ENCODE data around the gene IFI44.

The IFI44 gene

DNA sequence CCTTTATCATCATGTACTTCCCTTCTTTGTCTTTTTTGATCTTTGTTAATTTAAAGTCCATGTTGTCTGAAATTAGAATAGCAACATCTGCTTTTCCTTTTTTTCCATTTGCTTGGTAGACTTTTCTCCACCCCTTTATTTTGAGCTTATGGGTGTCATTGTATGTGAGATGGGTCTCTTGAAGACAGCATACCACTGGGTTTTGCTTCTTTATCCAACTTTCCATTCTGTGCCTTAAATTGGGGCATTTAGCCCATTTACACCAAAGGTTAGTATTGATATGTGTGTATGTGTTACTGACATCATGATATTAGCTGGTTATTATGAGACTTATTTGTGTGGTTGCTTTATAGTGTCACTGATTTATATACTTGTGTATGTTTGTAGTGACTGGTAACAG, 50.2 kb downstream of the IFI44 start:
- DNase-seq (ENCODE audit: insufficient read length, low spot score) (no peak), FAIRE-seq (no peak)

DNA sequence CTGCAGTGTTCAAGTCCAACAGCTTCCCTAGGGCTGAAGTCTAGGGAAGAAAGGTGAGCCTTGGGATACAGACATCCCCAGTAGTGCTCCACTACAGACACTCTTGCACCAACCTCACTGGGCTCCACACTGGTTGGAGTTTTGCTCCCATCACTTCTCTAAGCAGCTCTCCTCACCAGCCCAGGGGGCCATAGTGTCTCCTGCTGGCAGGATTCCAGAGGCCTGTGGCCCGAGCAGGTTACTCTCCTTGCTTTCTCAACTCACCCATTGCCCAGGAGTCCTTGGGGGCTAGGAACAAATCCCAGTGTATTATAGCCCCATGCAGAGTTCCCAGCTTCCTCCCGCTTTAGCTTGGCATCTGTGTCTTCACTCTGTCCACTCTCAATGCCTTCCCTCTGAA, 52.8 kb downstream of the IFI44 start:
- FAIRE-seq = no peak

DNA sequence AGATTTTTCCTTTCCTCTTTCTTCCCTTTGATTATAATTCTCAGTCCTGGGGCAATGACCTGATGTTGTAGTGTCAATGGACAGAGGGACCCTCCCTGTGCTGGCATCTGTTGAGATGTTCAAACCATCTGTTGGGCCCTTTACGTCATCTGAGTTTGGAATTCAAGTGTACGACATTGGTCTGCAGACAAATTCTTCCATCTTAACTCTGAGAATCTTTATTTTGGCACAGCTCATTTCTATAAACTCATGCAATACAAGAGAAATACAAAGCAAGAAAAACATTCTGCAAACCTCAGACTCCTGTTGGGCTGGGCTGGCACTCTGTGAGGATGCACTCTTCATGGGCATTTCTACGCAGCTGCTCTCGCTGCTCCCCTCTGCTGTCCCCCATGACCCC, 54.2 kb downstream of the IFI44 start:
- FAIRE-seq = no peak
- no peak for DNase-seq (ENCODE audit: insufficient read length, low spot score)

More for the DNA sequence above, 52.8 kb downstream of the IFI44 start:
- no peak for DNase-seq (ENCODE audit: insufficient read length, low spot score)

DNA sequence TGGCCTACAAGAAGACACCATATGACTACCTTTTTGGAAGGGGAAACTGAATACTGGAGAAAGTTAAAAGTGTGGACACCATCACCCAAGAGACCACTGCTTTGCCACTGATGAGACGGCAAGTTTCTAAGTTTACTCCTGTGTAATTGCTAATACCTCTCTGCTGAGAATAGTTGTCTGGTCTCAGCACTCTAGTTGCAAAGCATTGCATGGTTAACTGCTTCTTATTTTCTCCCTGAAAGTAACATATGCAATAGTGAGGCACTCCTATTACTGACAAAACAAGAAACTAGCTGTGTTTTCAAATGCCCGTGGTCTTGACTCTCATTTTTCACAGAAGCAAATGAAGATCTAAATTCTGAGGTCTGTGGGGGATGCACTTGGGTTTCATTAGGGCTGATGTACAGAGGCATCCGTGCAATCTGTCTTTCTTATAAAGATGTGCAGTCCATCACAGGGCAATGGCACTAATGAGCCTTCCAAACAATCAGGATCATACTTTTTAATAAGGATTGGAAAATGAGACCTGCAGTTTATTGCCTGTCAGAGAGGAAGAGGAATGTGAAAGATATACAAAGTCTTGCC, 62.9 kb downstream of the IFI44 start:
- no peak for FAIRE-seq
- DNase-seq (ENCODE audit: insufficient read length, low spot score) = no peak

DNA sequence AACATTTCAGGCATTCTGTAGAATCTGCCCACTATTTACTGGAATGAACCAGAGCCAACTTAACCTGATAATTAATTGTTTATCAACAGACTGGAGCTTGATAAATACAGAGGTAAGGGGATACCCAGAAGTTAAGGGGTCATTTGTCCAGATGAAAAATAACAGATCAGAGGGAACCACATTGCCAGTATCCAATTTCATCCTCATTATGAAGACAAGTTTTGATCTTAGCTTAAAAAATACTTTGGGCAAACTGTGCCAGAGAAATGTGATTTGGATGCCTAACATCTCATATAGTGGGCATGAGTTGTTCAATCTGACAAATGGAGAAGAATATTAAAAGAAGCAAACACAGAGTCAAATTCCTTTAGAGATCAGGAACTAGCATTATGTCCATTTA, 63.7 kb downstream of the IFI44 start:
- DNase-seq (ENCODE audit: insufficient read length, low spot score) (no peak), FAIRE-seq (no peak)
